OCI-LY1 (cell line): Measurements from ENCODE around the gene FAM78A.

Experiments used
- H2AFZ ChIP-seq: fragments of 200-600 bp; sonication (generic), shearing (Covaris generic); 2 replicates; pipeline ENCODE4 v1.6.0; 2014; ENCODE audit warnings: antibody characterized with exemption, mild to moderate bottlenecking, low read length
- H3F3A ChIP-seq: fragments of 200-600 bp; sonication (generic), shearing (Covaris generic); 2 replicates; pipeline ENCODE4 v1.6.0; 2014; ENCODE audit warnings: mild to moderate bottlenecking, antibody characterized with exemption, low read length, moderate library complexity; ENCODE audit not compliant: insufficient read depth
- H3K27ac ChIP-seq: fragments of 200-600 bp; sonication (generic); 2 replicates; pipeline ENCODE4 v1.5.1; 2014; ENCODE audit warnings: low read length, mixed run types, mild to moderate bottlenecking, low read depth; ENCODE audit not compliant: poor library complexity, severe bottlenecking
- H3K27me3 ChIP-seq: fragments of 200-600 bp; sonication (generic); 2 replicates; pipeline ENCODE4 v1.6.0; 2014; ENCODE audit warnings: antibody characterized with exemption, mild to moderate bottlenecking, low read length, moderate library complexity; ENCODE audit not compliant: insufficient read depth
- H3K36me3 ChIP-seq: fragments of 200-600 bp; sonication (generic); 2 replicates; pipeline ENCODE4 v1.6.1; 2014; ENCODE audit warnings: mild to moderate bottlenecking, antibody characterized with exemption, low read length, moderate library complexity, mixed read lengths; ENCODE audit not compliant: insufficient read depth
- H3K4me1 ChIP-seq: fragments of 200-600 bp; sonication (generic); 2 replicates; pipeline ENCODE4 v1.5.1; 2014; ENCODE audit warnings: mild to moderate bottlenecking, low read length, moderate library complexity; ENCODE audit not compliant: insufficient read depth, severe bottlenecking
- H3K4me2 ChIP-seq: fragments of 200-600 bp; sonication (generic), shearing (Covaris generic); 2 replicates; pipeline ENCODE4 v1.6.1; 2014; ENCODE audit warnings: low read length
- H3K4me3 ChIP-seq: fragments of 200-600 bp; sonication (generic); 2 replicates; pipeline ENCODE4 v1.5.1; 2014; ENCODE audit warnings: low read length, low read depth, mild to moderate bottlenecking, mixed read lengths; ENCODE audit not compliant: poor library complexity, severe bottlenecking
- H3K79me2 ChIP-seq: fragments of 200-600 bp; shearing (Covaris generic); 2 replicates; pipeline ENCODE4 v1.6.1; 2016; ENCODE audit warnings: mixed run types, low read length, mixed read lengths; ENCODE audit not compliant: insufficient read depth
- H3K9ac ChIP-seq: fragments of 200-600 bp; sonication (generic), shearing (Covaris generic); 2 replicates; pipeline ENCODE4 v1.6.1; 2014; ENCODE audit warnings: mild to moderate bottlenecking, low read length, mixed read lengths
- H3K9me2 ChIP-seq: fragments of 200-600 bp; sonication (generic), shearing (Covaris generic); 2 replicates; pipeline ENCODE4 v1.6.1; 2014; ENCODE audit warnings: low read depth, mild to moderate bottlenecking, low read length, mixed read lengths
- H3K9me3 ChIP-seq: fragments of 200-600 bp; shearing (Covaris generic); 2 replicates; pipeline ENCODE4 v1.6.1; 2014; ENCODE audit warnings: low read length, mixed read lengths
- H4K20me1 ChIP-seq: fragments of 200-600 bp; sonication (generic), shearing (Covaris generic); 2 replicates; pipeline ENCODE4 v1.6.0; 2016; ENCODE audit warnings: mild to moderate bottlenecking, low read length; ENCODE audit not compliant: insufficient read depth
- CTCF ChIP-seq: fragments of 200-600 bp; sonication (generic), shearing (Covaris generic); IDR thresholded peaks from 2 replicates; pipeline ENCODE4 v1.5.1; 2017; ENCODE audit warnings: mild to moderate bottlenecking, antibody characterized with exemption, low read length, moderate library complexity, mixed read lengths
- EZH2 ChIP-seq: fragments of 200-600 bp; sonication (generic), shearing (Covaris generic); IDR thresholded peaks from 2 replicates; pipeline ENCODE4 v1.8.0; 2017; ENCODE audit warnings: borderline replicate concordance, mixed run types, mild to moderate bottlenecking, antibody characterized with exemption, low read length, moderate library complexity, mixed read lengths

The FAM78A gene

GRCh38 chr9:131307974-131308373 is 31.7 kb upstream of the FAM78A start:
- H3K9me3 ChIP-seq, result no peaks in the 10 kb centered on the region
- no peaks in the 10 kb centered on the region for H3K36me3 ChIP-seq
- no peak overlapping the region for H3K27ac ChIP-seq
- no peaks in the 10 kb centered on the region for H3K9me2 ChIP-seq
- no peaks in the 10 kb centered on the region for H3K79me2 ChIP-seq
- H3K4me1 ChIP-seq, result no peaks in the 10 kb centered on the region
- H2AFZ ChIP-seq, result no peak overlapping the region
- H3K27me3 ChIP-seq, result peaks cover 12% of the 10 kb centered on the region
- H3K4me2 ChIP-seq, result no peak overlapping the region
- H3K9ac ChIP-seq, result no peak overlapping the region
- no peak overlapping the region for H3K4me3 ChIP-seq
- no peaks in the 10 kb centered on the region for H3F3A ChIP-seq
- TF ChIP-seq EZH2 (no peak), CTCF (no peak)
- H4K20me1 ChIP-seq, result no peaks in the 10 kb centered on the region

- H3K27ac ChIP-seq, result no peak overlapping the region
- H3K9ac ChIP-seq, result no peak overlapping the region
- H3K9me3 ChIP-seq, result no peaks in the 10 kb centered on the region
- no peak overlapping the region for H3K4me2 ChIP-seq
- peaks cover 5% of the 10 kb centered on the region for H3K27me3 ChIP-seq
- no peaks in the 10 kb centered on the region for H3K36me3 ChIP-seq
- H3K4me1 ChIP-seq, result no peaks in the 10 kb centered on the region
- no peaks in the 10 kb centered on the region for H3F3A ChIP-seq
- H3K9me2 ChIP-seq, result no peaks in the 10 kb centered on the region
- H3K4me3 ChIP-seq, result no peak overlapping the region
- H4K20me1 ChIP-seq, result no peaks in the 10 kb centered on the region
- no peaks in the 10 kb centered on the region for H3K79me2 ChIP-seq
- TF ChIP-seq EZH2 (no peak), CTCF (no peak)
- H2AFZ ChIP-seq, result no peak overlapping the region
These were observed 30.2 kb upstream of the FAM78A start for GRCh38 chr9:131306397-131307004.

- no peak overlapping the region for H3K4me2 ChIP-seq
- no peaks in the 10 kb centered on the region for H3K9me3 ChIP-seq
- H2AFZ ChIP-seq, result no peak overlapping the region
- no peak overlapping the region for H3K4me3 ChIP-seq
- TF ChIP-seq EZH2 (no peak), CTCF (no peak)
- no peak overlapping the region for H3K27ac ChIP-seq
- no peaks in the 10 kb centered on the region for H3F3A ChIP-seq
- no peaks in the 10 kb centered on the region for H3K9me2 ChIP-seq
- H3K4me1 ChIP-seq, result no peaks in the 10 kb centered on the region
- H3K27me3 ChIP-seq, result peaks cover 5% of the 10 kb centered on the region
- no peaks in the 10 kb centered on the region for H3K79me2 ChIP-seq
- H3K36me3 ChIP-seq, result no peaks in the 10 kb centered on the region
- H4K20me1 ChIP-seq, result no peaks in the 10 kb centered on the region
- H3K9ac ChIP-seq, result no peak overlapping the region
These were observed 28.5 kb upstream of the FAM78A start for GRCh38 chr9:131304676-131305355.
